ENCODE results near the gene CDC42BPA. TPM values are rescaled to one million over a fixed set of nuclear protein-coding genes. Genes with fewer than 3 reads are reported as not detected.

The CDC42BPA gene
- total RNA-seq, 1 donor from 2014 or later = 95.7 TPM

GRCh38 chr1:227268943-227269342, 49.3 kb downstream of the CDC42BPA start:
- no peaks in the 10 kb centered on the region for H3K27me3 Mint-ChIP-seq (ENCODE audit: unreplicated experiment)
- peak overlapping the region; percentile 24 for H3K27ac Mint-ChIP-seq (ENCODE audit: unreplicated experiment)
- H3K36me3 Mint-ChIP-seq (ENCODE audit: unreplicated experiment) = no peaks in the 10 kb centered on the region
- no peak overlapping the region for H3K4me3 Mint-ChIP-seq (ENCODE audit: unreplicated experiment)
- no peak for TF ChIP-seq CTCF (IDR thresholded peaks at IDR 0.05)
- H3K9me3 Mint-ChIP-seq (ENCODE audit: unreplicated experiment) = peaks cover 3% of the 10 kb centered on the region
- no peak for DNase-seq (ENCODE audit: extremely low spot score, unreplicated experiment)
- peaks cover 22% of the 10 kb centered on the region for H3K4me1 Mint-ChIP-seq (ENCODE audit: unreplicated experiment)

- peaks cover 26% of the 10 kb centered on the region for H3K4me1 Mint-ChIP-seq (ENCODE audit: unreplicated experiment)
- DNase-seq (ENCODE audit: extremely low spot score, unreplicated experiment) = no peak
- H3K36me3 Mint-ChIP-seq (ENCODE audit: unreplicated experiment) = no peaks in the 10 kb centered on the region
- H3K9me3 Mint-ChIP-seq (ENCODE audit: unreplicated experiment) = no peaks in the 10 kb centered on the region
- H3K4me3 Mint-ChIP-seq (ENCODE audit: unreplicated experiment) = no peak overlapping the region
- no peak for TF ChIP-seq CTCF (IDR thresholded peaks at IDR 0.05)
- no peak overlapping the region for H3K27ac Mint-ChIP-seq (ENCODE audit: unreplicated experiment)
- H3K27me3 Mint-ChIP-seq (ENCODE audit: unreplicated experiment) = no peaks in the 10 kb centered on the region
Observed at GRCh38 chr1:227265891-227266290, 52.4 kb downstream of the CDC42BPA start.

GRCh38 chr1:227263869-227264268, 54.4 kb downstream of the CDC42BPA start:
- no peak for TF ChIP-seq CTCF (IDR thresholded peaks at IDR 0.05)
- no peaks in the 10 kb centered on the region for H3K36me3 Mint-ChIP-seq (ENCODE audit: unreplicated experiment)
- no peaks in the 10 kb centered on the region for H3K27me3 Mint-ChIP-seq (ENCODE audit: unreplicated experiment)
- DNase-seq (ENCODE audit: extremely low spot score, unreplicated experiment) = no peak
- H3K27ac Mint-ChIP-seq (ENCODE audit: unreplicated experiment) = no peak overlapping the region
- no peak overlapping the region for H3K4me3 Mint-ChIP-seq (ENCODE audit: unreplicated experiment)
- H3K4me1 Mint-ChIP-seq (ENCODE audit: unreplicated experiment) = peaks cover 26% of the 10 kb centered on the region
- no peaks in the 10 kb centered on the region for H3K9me3 Mint-ChIP-seq (ENCODE audit: unreplicated experiment)

GRCh38 chr1:227261501-227261900, 56.8 kb downstream of the CDC42BPA start:
- Mint-ChIP-seq H3K36me3 (ENCODE audit: unreplicated experiment) (no peaks in the 10 kb centered on the region), H3K9me3 (ENCODE audit: unreplicated experiment) (no peaks in the 10 kb centered on the region), H3K27ac (ENCODE audit: unreplicated experiment) (no peak overlapping the region), H3K4me3 (ENCODE audit: unreplicated experiment) (no peak overlapping the region), H3K4me1 (ENCODE audit: unreplicated experiment) (peaks cover 25% of the 10 kb centered on the region), H3K27me3 (ENCODE audit: unreplicated experiment) (no peaks in the 10 kb centered on the region)
- DNase-seq (ENCODE audit: extremely low spot score, unreplicated experiment) = no peak
- no peak for TF ChIP-seq CTCF (IDR thresholded peaks at IDR 0.05)

GRCh38 chr1:227260433-227260832, 57.9 kb downstream of the CDC42BPA start:
- TF ChIP-seq CTCF (IDR thresholded peaks at IDR 0.05) = no peak
- peaks cover 25% of the 10 kb centered on the region for H3K4me1 Mint-ChIP-seq (ENCODE audit: unreplicated experiment)
- H3K36me3 Mint-ChIP-seq (ENCODE audit: unreplicated experiment) = no peaks in the 10 kb centered on the region
- H3K27me3 Mint-ChIP-seq (ENCODE audit: unreplicated experiment) = no peaks in the 10 kb centered on the region
- H3K4me3 Mint-ChIP-seq (ENCODE audit: unreplicated experiment) = no peak overlapping the region
- H3K27ac Mint-ChIP-seq (ENCODE audit: unreplicated experiment) = no peak overlapping the region
- no peak for DNase-seq (ENCODE audit: extremely low spot score, unreplicated experiment)
- no peaks in the 10 kb centered on the region for H3K9me3 Mint-ChIP-seq (ENCODE audit: unreplicated experiment)

All from osteocyte (in vitro differentiated cells).